Activated naive CD4-positive, alpha-beta T cell treated with Interleukin-2 at 50 U/mL for 16 hours (primary cell): ENCODE measurements around the gene KRTAP10-4.
"Not testable (repeated sequence)": the region's sequence is repeated elsewhere in the genome, so short reads cannot be mapped to it uniquely, and the experiment has no call there.

Source experiments
- DNase-seq: peaks from one replicate; pipeline ENCODE4 v3.0.0-alpha.2; 2020

Gene KRTAP10-4

GRCh38 chr21:44573630-44574456, at the start of gene KRTAP10-4:
KRTAP10-4 (plus strand) TSS chr21:44573729; CDS start chr21:44573759, 30 bp downstream.
- DNase-seq, result not testable (repeated sequence)

GRCh38 chr21:44524414-44525371, 48.8 kb upstream of the KRTAP10-4 start:
- no peak for DNase-seq

- DNase-seq, result no peak
Measured at GRCh38 chr21:44525391-44526095, 48.0 kb upstream of the KRTAP10-4 start.

- DNase-seq, result no peak
Measured at GRCh38 chr21:44526096-44526997, 47.2 kb upstream of the KRTAP10-4 start.

- no peak for DNase-seq
Measured at GRCh38 chr21:44527156-44527982, 46.2 kb upstream of the KRTAP10-4 start.

GRCh38 chr21:44527983-44528633, 45.4 kb upstream of the KRTAP10-4 start:
- DNase-seq, result no peak

- no peak for DNase-seq
Measured at GRCh38 chr21:44528634-44528995, 44.9 kb upstream of the KRTAP10-4 start.

GRCh38 chr21:44529011-44529421, 44.5 kb upstream of the KRTAP10-4 start:
- no peak for DNase-seq

- no peak for DNase-seq
Measured at GRCh38 chr21:44529503-44530125, 43.9 kb upstream of the KRTAP10-4 start.

GRCh38 chr21:44530221-44530902, 43.2 kb upstream of the KRTAP10-4 start:
- no peak for DNase-seq

GRCh38 chr21:44530903-44531605, 42.5 kb upstream of the KRTAP10-4 start:
- DNase-seq, result no peak

GRCh38 chr21:44531606-44532564, 41.6 kb upstream of the KRTAP10-4 start:
- DNase-seq, result no peak

- DNase-seq, result no peak
Measured at GRCh38 chr21:44532712-44533111, 40.8 kb upstream of the KRTAP10-4 start.

- no peak for DNase-seq
Measured at GRCh38 chr21:44533121-44533890, 40.2 kb upstream of the KRTAP10-4 start.

GRCh38 chr21:44533891-44534627, 39.5 kb upstream of the KRTAP10-4 start:
- DNase-seq, result no peak

GRCh38 chr21:44534688-44535087, 38.8 kb upstream of the KRTAP10-4 start:
- DNase-seq, result no peak
